Smooth muscle cell (in vitro differentiated cells): ENCODE measurements around the gene SLC5A10. TPM values are rescaled to one million over a fixed set of nuclear protein-coding genes. Genes with fewer than 3 reads are reported as not detected.

Experiments
- DNase-seq: peaks from one replicate; lab custom pipeline; 2025; ENCODE audit not compliant: unreplicated experiment; lab: John Stamatoyannopoulos, UW
- H2AFZ ChIP-seq: fragments of 200-600 bp; sonication (generic); 2 replicates; pipeline ENCODE4 v1.6.0; 2016; ENCODE audit warnings: antibody characterized with exemption, low read depth, mild to moderate bottlenecking
- H3F3A ChIP-seq: fragments of 200-600 bp; sonication (generic); 2 replicates; pipeline ENCODE4 v1.6.0; 2017; ENCODE audit warnings: antibody characterized with exemption, low read depth
- H3K27ac ChIP-seq: fragments of 200-600 bp; sonication (generic); 2 replicates; pipeline ENCODE4 v1.5.1; 2016; ENCODE audit warnings: low read depth, mild to moderate bottlenecking
- H3K27me3 ChIP-seq: fragments of 200-600 bp; sonication (generic); 2 replicates; pipeline ENCODE4 v1.6.1; 2016; ENCODE audit warnings: low read depth, mild to moderate bottlenecking
- H3K36me3 ChIP-seq: fragments of 200-600 bp; sonication (generic); 2 replicates; pipeline ENCODE4 v1.5.1; 2016; ENCODE audit warnings: low read depth
- H3K4me1 ChIP-seq: fragments of 200-600 bp; sonication (generic); 2 replicates; pipeline ENCODE4 v1.5.1; 2016; ENCODE audit warnings: low read depth
- H3K4me2 ChIP-seq: fragments of 200-600 bp; sonication (generic); 2 replicates; pipeline ENCODE4 v1.6.0; 2016; ENCODE audit warnings: mild to moderate bottlenecking
- H3K4me3 ChIP-seq: fragments of 200-600 bp; sonication (generic); 2 replicates; pipeline ENCODE4 v1.5.1; 2016; ENCODE audit warnings: mild to moderate bottlenecking
- H3K79me2 ChIP-seq: fragments of 200-600 bp; sonication (generic); 2 replicates; pipeline ENCODE4 v1.6.0; 2016; ENCODE audit warnings: low read depth, mild to moderate bottlenecking
- H3K9ac ChIP-seq: fragments of 200-600 bp; sonication (generic); 2 replicates; pipeline ENCODE4 v1.6.0; 2016; ENCODE audit warnings: low read depth
- H3K9me3 ChIP-seq: fragments of 200-600 bp; sonication (generic); replicated peaks from 2 replicates; pipeline ENCODE4 v1.5.1; 2016; ENCODE audit warnings: low read depth
- H4K20me1 ChIP-seq: fragments of 200-600 bp; sonication (generic); 2 replicates; pipeline ENCODE4 v1.6.0; 2016; ENCODE audit warnings: low read depth
- CTCF ChIP-seq: fragments of 200-600 bp; sonication (generic); IDR thresholded peaks from 2 replicates; pipeline ENCODE4 v1.5.1; 2017; ENCODE audit warnings: borderline replicate concordance, mild to moderate bottlenecking, antibody characterized with exemption; ENCODE audit not compliant: insufficient read depth, poor library complexity, severe bottlenecking
- WGBS: methylation state at CpG from one replicate; pipeline ENCODE4 v1.1.7; 2016; ENCODE audit warnings: low lambda C conversion rate; 5-methylcytosine and 5-hydroxymethylcytosine counted together
- polyA plus RNA-seq: library from polyadenylated mRNA; unstranded; fragments of >200 nt; fragmentation: Nextera tagmentation; extraction: Ambion mirVana; gene quantifications from 2 replicates; pipeline ENCODE4 v1.2.1, GENCODE V29; 2016
- total RNA-seq: library from RNA; depleted of rRNA; stranded (reverse); fragments of >200 nt; gene quantifications from 2 replicates; pipeline ENCODE4 v1.2.3, GENCODE V29; 2014

The SLC5A10 gene
- total and polyA plus RNA-seq, 2 experiments from 2014 or later = not detected

GRCh38 chr17:18999394-18999793 is 47.4 kb downstream of the SLC5A10 start:
- peaks cover 27% of the 10 kb centered on the region for H3K79me2 ChIP-seq
- H3K4me2 ChIP-seq = no peak overlapping the region

GRCh38 chr17:18999911-19000310 is 47.9 kb downstream of the SLC5A10 start:
- Histone ChIP-seq H3K4me2 (no peak overlapping the region), H3K9ac (peak overlapping the region; percentile 35), H3K79me2 (peaks cover 23% of the 10 kb centered on the region), H2AFZ (no peak overlapping the region), H3K4me3 (no peak overlapping the region), H3K27me3 (no peaks in the 10 kb centered on the region), H3K27ac (peak overlapping the region; percentile 54), H3F3A (no peaks in the 10 kb centered on the region), H3K36me3 (peaks cover 7% of the 10 kb centered on the region), H3K9me3 (peaks cover 8% of the 10 kb centered on the region), H4K20me1 (peaks cover 84% of the 10 kb centered on the region), H3K4me1 (peaks cover 13% of the 10 kb centered on the region)
- WGBS = 88% methylated on average over 6 of the region's 6 CpGs
- TF ChIP-seq CTCF = no peak
- no peak for DNase-seq

More at GRCh38 chr17:18999394-18999793, 47.4 kb downstream of the SLC5A10 start:
- no peaks in the 10 kb centered on the region for H3K27me3 ChIP-seq
- 98% methylated on average over 8 of the region's 8 CpGs for WGBS
- H2AFZ ChIP-seq = no peak overlapping the region
- H3K4me3 ChIP-seq = no peak overlapping the region
- H3F3A ChIP-seq = no peaks in the 10 kb centered on the region
- peaks cover 13% of the 10 kb centered on the region for H3K4me1 ChIP-seq
- no peak for TF ChIP-seq CTCF
- peaks cover 89% of the 10 kb centered on the region for H4K20me1 ChIP-seq
- no peak overlapping the region for H3K9ac ChIP-seq
- H3K9me3 ChIP-seq = peaks cover 8% of the 10 kb centered on the region
- no peak for DNase-seq
- H3K36me3 ChIP-seq = peaks cover 7% of the 10 kb centered on the region
- H3K27ac ChIP-seq = no peak overlapping the region

- H2AFZ ChIP-seq = no peak overlapping the region
- no peaks in the 10 kb centered on the region for H3K36me3 ChIP-seq
- H3K4me1 ChIP-seq = peaks cover 13% of the 10 kb centered on the region
- no peaks in the 10 kb centered on the region for H3F3A ChIP-seq
- H4K20me1 ChIP-seq = peaks cover 76% of the 10 kb centered on the region
- peak overlapping the region; percentile 14 for H3K4me3 ChIP-seq
- H3K9ac ChIP-seq = peak overlapping the region; percentile 1
- DNase-seq = no peak
- H3K79me2 ChIP-seq = peaks cover 19% of the 10 kb centered on the region
- peaks cover 3% of the 10 kb centered on the region for H3K9me3 ChIP-seq
- TF ChIP-seq CTCF = no peak
- peak overlapping the region; percentile 64 for H3K27ac ChIP-seq
- no peaks in the 10 kb centered on the region for H3K27me3 ChIP-seq
- H3K4me2 ChIP-seq = peak overlapping the region; percentile 99
- WGBS = 78% methylated on average over 12 of the region's 17 CpGs
Observed at GRCh38 chr17:19000531-19001325, 48.8 kb downstream of the SLC5A10 start.
